Measurements from ENCODE around the gene ILDR1.
"Not testable (repeated sequence)": the region's sequence is repeated elsewhere in the genome, so short reads cannot be mapped to it uniquely, and the experiment has no call there.

The ILDR1 gene

DNA sequence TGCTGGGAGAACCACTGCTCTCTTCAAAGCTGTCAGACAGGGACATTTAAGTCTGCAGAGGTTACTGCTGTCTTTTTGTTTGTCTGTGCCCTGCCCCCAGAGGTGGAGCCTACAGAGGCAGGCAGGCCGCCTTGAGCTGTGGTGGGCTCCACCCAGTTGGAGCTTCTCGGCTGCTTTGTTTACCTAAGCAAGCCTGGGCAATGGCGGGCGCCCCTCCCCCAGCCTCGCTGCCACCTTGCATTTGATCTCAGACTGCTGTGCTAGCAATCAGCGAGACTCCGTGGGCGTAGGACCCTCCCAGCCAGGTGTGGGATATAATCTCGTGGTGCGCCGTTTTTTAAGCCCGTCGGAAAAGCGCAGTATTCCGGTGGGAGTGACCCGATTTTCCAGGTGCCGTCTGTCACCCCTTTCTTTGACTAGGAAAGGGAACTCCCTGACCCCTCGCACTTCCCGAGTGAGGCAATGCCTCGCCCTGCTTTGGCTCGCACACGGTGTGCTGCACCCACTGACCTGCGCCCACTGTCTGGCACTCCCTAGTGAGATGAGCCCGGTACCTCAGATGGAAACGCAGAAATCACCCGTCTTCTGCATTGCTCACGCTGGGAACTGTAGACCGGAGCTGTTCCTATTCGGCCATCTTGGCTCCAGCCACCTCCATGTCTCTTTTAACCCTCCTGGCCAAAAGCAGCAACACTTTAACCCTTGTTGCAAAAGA lies 83.7 kb downstream of the ILDR1 start:
- H3K9ac ChIP-seq (ENCODE audit: low read length); H3K4me1 ChIP-seq (ENCODE audit: control insufficient read depth, insufficient read depth, low read length); H3K36me3 ChIP-seq (ENCODE audit: control insufficient read depth, insufficient read depth, low read length, severe bottlenecking); H3K4me3 ChIP-seq (ENCODE audit: low read length); H3K9me3 ChIP-seq (ENCODE audit: control insufficient read depth, low read length); H3K27me3 ChIP-seq (replicated peaks; ENCODE audit: control insufficient read depth, insufficient read depth, low read length); DNase-seq (ENCODE audit: low read depth): not testable (repeated sequence)
